GM12878 (cell line): ENCODE results near the gene KLHL5. TPM values are rescaled to one million over a fixed set of nuclear protein-coding genes. Genes with fewer than 3 reads are reported as not detected.

Experiments used
- ATAC-seq: fragments of 200-7000 bp; cut with Tn5 transposase; 3 replicates; pipeline ENCODE4 v1.9.1; 2020; ENCODE audit warnings: mild to moderate bottlenecking, moderate library complexity
- BruUV-seq: library from RNA; stranded (reverse); fragments of 400-500 nt; replicated peaks from 2 replicates; lab custom pipeline; 2021; lab: Mats Ljungman, UMichigan
- CTCF ChIA-PET: fragments of 300-600 bp; sonication (Branson Sonifier 250); formaldehyde crosslinking; extraction: SDS; loops from one replicate; lab custom pipeline; 2021; ENCODE audit warnings: inconsistent platforms; lab: Yijun Ruan, JAX
- POLR2A ChIA-PET: fragments of 350-600 bp; formaldehyde crosslinking; extraction: SDS; loops from one replicate; lab custom pipeline; 2021; ENCODE audit warnings: inconsistent platforms; lab: Charles Lee
- RAD21 ChIA-PET: fragments of 300-600 bp; sonication (Branson Sonifier 250); formaldehyde crosslinking; loops from one replicate; lab custom pipeline; 2023; ENCODE audit warnings: antibody characterized with exemption; ENCODE audit not compliant: unreplicated experiment; lab: Charles Lee
- SMC1A ChIA-PET: fragments of 300-600 bp; sonication (Branson Sonifier 250); formaldehyde crosslinking; loops from one replicate; lab custom pipeline; 2023; ENCODE audit not compliant: unreplicated experiment, uncharacterized antibody; lab: Charles Lee
- DNase-seq: peaks from one replicate; pipeline ENCODE4 v3.0.0-alpha.2; 2011; ENCODE audit warnings: low read depth, low spot score
- FAIRE-seq: peaks from 3 replicates; lab custom pipeline; 2011; peaks lifted over from hg19 to GRCh38; lab: Jason Lieb, UNC
- H2AFZ ChIP-seq: 2 replicates; pipeline ENCODE4 v1.6.0; 2011; ENCODE audit warnings: low read depth, low read length, control low read depth; ENCODE audit not compliant: control insufficient read depth
- H3K27ac ChIP-seq: 2 replicates; pipeline ENCODE4 v1.5.1; 2011; ENCODE audit warnings: control low read depth; ENCODE audit not compliant: control insufficient read depth, insufficient read depth
- H3K27me3 ChIP-seq, 2 experiments: replicated peaks in 1 of 2; 2 replicates each; pipeline versions ENCODE4 v1.6.0 to v1.6.1; 2011; ENCODE audit warnings: low read length in 1 of 2; ENCODE audit not compliant: control insufficient read depth in 2 of 2, insufficient read depth in 2 of 2
- H3K36me3 ChIP-seq, 2 experiments: 2 replicates each; pipeline ENCODE4 v1.5.1; 2011; ENCODE audit warnings: low read length in 1 of 2; ENCODE audit not compliant: control insufficient read depth in 2 of 2, insufficient read depth in 2 of 2
- H3K4me1 ChIP-seq: 2 replicates; pipeline ENCODE4 v1.6.1; 2011; ENCODE audit warnings: mild to moderate bottlenecking, low read length, moderate library complexity, mixed read lengths; ENCODE audit not compliant: control insufficient read depth, insufficient read depth
- H3K4me2 ChIP-seq: 2 replicates; pipeline ENCODE4 v1.6.0; 2011; ENCODE audit warnings: control low read depth; ENCODE audit not compliant: control insufficient read depth, insufficient read depth
- H3K4me3 ChIP-seq: fragments of 200-600 bp; sonication (generic); 2 replicates; pipeline ENCODE4 v1.5.1; 2016
- H3K79me2 ChIP-seq: 2 replicates; pipeline ENCODE4 v1.6.0; 2011; ENCODE audit warnings: low read length; ENCODE audit not compliant: control insufficient read depth, insufficient read depth
- H3K9ac ChIP-seq: 2 replicates; pipeline ENCODE4 v1.8.0; 2011; ENCODE audit warnings: low read length, control low read depth, mixed read lengths; ENCODE audit not compliant: control insufficient read depth, insufficient read depth
- H3K9me3 ChIP-seq: replicated peaks from 3 replicates; pipeline ENCODE4 v1.5.1; 2011; ENCODE audit warnings: mild to moderate bottlenecking, low read length; ENCODE audit not compliant: control insufficient read depth, insufficient read depth
- H4K20me1 ChIP-seq: 2 replicates; pipeline ENCODE4 v1.6.0; 2011; ENCODE audit not compliant: control insufficient read depth, insufficient read depth
- CEBPZ ChIP-seq: fragments of 150-350 bp; IDR thresholded peaks from 2 replicates; pipeline ENCODE4 v1.6.1; 2016; ENCODE audit warnings: low read depth, low read length
- FOXM1 ChIP-seq: IDR thresholded peaks from 2 replicates; pipeline ENCODE4 v1.6.1; 2012; ENCODE audit warnings: low read depth, mild to moderate bottlenecking, inconsistent platforms, low read length, moderate library complexity
- IRF4 ChIP-seq: IDR thresholded peaks from 2 replicates; pipeline ENCODE4 v1.6.1; 2011; ENCODE audit warnings: low read depth, low read length
- JUND ChIP-seq: IDR thresholded peaks from 2 replicates; pipeline ENCODE4 v1.6.1; 2012; ENCODE audit warnings: low read depth, mild to moderate bottlenecking, low read length, improper control_type of control experiment, moderate library complexity
- KDM1A ChIP-seq: fragments of 200-600 bp; sonication (generic); IDR thresholded peaks from 2 replicates; pipeline ENCODE4 v1.6.1; 2016; ENCODE audit warnings: borderline replicate concordance
- KLF5 ChIP-seq: fragments of 450-650 bp; IDR thresholded peaks from 2 replicates; pipeline ENCODE4 v1.6.1; 2014; ENCODE audit warnings: mild to moderate bottlenecking; ENCODE audit not compliant: partially characterized antibody
- MTA2 ChIP-seq: fragments of 450-650 bp; IDR thresholded peaks from 2 replicates; pipeline ENCODE4 v1.6.1; 2016; ENCODE audit warnings: low read depth, mild to moderate bottlenecking, moderate library complexity
- RUNX3 ChIP-seq: IDR thresholded peaks from 2 replicates; pipeline ENCODE4 v1.6.1; 2012; ENCODE audit warnings: low read length, inconsistent platforms
- SP1 ChIP-seq: IDR thresholded peaks from one replicate; pipeline ENCODE4 v1.6.1; 2011; ENCODE audit warnings: low read depth, low read length
- SUZ12 ChIP-seq: fragments of 200-600 bp; sonication (generic); IDR thresholded peaks from one replicate; pipeline ENCODE4 v1.6.1; 2018; ENCODE audit warnings: antibody characterized with exemption, mild to moderate bottlenecking; ENCODE audit not compliant: unreplicated experiment
- ZBTB33 ChIP-seq: fragments of 450-650 bp; IDR thresholded peaks from 2 replicates; pipeline ENCODE4 v1.6.1; 2017; ENCODE audit warnings: mild to moderate bottlenecking
- ZNF207 ChIP-seq: fragments of 450-650 bp; IDR thresholded peaks from 2 replicates; pipeline ENCODE4 v1.6.1; 2014; ENCODE audit warnings: antibody characterized with exemption, mild to moderate bottlenecking, borderline replicate concordance
- ZNF622 ChIP-seq: fragments of 450-650 bp; IDR thresholded peaks from 2 replicates; pipeline ENCODE4 v1.6.1; 2017; ENCODE audit warnings: mild to moderate bottlenecking, inconsistent platforms
- ZZZ3 ChIP-seq: IDR thresholded peaks from 2 replicates; pipeline ENCODE4 v1.6.1; 2011; ENCODE audit warnings: low read depth; ENCODE audit not compliant: control insufficient read depth, insufficient read length
- WGBS: methylation state at CpG from one replicate; pipeline ENCODE4 v1.1.6; 2016; ENCODE audit warnings: low lambda C conversion rate; ENCODE audit not compliant: insufficient replicate concordance, insufficient coverage; ENCODE audit errors: missing lambda C conversion rate; 5-methylcytosine and 5-hydroxymethylcytosine counted together
- in situ Hi-C: fragments of 300-500 bp; cut with MboI; formaldehyde crosslinking; loops from 9 replicates; pipeline ENCODE4 v1.14.3; 2018; ENCODE audit warnings: mixed read lengths
- intact Hi-C: fragments of 100-400 bp; cut with micrococcal nuclease; formaldehyde crosslinking; loops from one replicate; pipeline ENCODE4 v1.14.2; 2022; ENCODE audit not compliant: unreplicated experiment
- polyA plus RNA-seq, 11 experiments: library from polyadenylated mRNA; depleted of rRNA in 4 of 11; unstranded in 6 of 11; stranded (reverse) in 5 of 11; fragments of >200 nt; fragmentation: Nextera tagmentation in 4 of 11; fragmentation: Illumina TruSeq in 1 of 11; extraction: Ambion mirVana in 4 of 11; extraction: Trizol in 1 of 11; gene quantifications; 1 replicate in 1 of 11; 2 replicates in 10 of 11; pipeline versions ENCODE4 v1.2.1 to v1.2.3, GENCODE V29; 2011 to 2016; ENCODE audit warnings: inconsistent platforms in 2 of 11, missing spikeins in 2 of 11, low read depth in 1 of 11
- total RNA-seq, 4 experiments: library from RNA; depleted of rRNA in 3 of 4; stranded (reverse); fragments of >200 nt in 3 of 4; fragmentation: Illumina TruSeq in 1 of 4; extraction: Trizol in 1 of 4; gene quantifications; 2 replicates each; pipeline versions ENCODE4 v1.2.1 to v1.2.3, GENCODE V29; 2013 to 2021
- TF ChIP-seq, protein P1 (sequence below): IDR thresholded peaks from 2 replicates; pipeline ENCODE4 v1.6.1; 2012; ENCODE audit warnings: low read length, inconsistent platforms
- TF ChIP-seq, protein P2 (sequence below): fragments of 450-650 bp; IDR thresholded peaks from 2 replicates; pipeline ENCODE4 v1.6.1; 2018; ENCODE audit warnings: borderline replicate concordance, mild to moderate bottlenecking; ENCODE audit not compliant: partially characterized antibody

Gene KLHL5
- total and polyA plus RNA-seq, 10 of the 15 experiments (the other 5 are each of a cell fraction or from before 2014, with no cell fraction given) = 4.7 to 27.3 (median 12.6) TPM

DNA sequence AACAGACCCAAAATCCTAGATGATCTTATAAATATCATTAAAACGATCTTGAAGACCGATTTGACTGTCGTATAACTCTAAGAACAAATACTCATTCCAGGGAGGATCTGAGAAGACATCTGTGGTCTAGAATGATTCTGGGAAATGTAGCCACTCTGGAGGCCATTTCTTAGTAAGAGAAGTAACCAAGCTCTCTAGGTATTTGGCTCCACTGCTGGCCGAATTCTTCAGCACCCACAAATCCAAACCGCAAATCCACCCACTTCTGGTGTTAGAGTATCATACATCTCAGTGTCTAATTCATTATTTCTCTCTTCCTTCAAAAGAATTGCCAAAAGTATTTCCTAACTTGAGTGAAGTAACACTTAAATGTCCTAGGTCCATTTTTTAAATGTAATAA is 23.9 kb downstream of the KLHL5 start (continued):
- TF ChIP-seq CEBPZ (no peak), SP1 (no peak), SUZ12 (no peak), ZZZ3 (no peak)

- SMC1A ChIA-PET = no interaction called here
- no peaks in the 10 kb centered on the region for H3K4me1 ChIP-seq
- 100% methylated on average over 1 of the region's 1 CpG for WGBS
- DNase-seq (no peak), ATAC-seq (no peak), FAIRE-seq (no peak)
- H3K9me3 ChIP-seq = no peaks in the 10 kb centered on the region
- TF ChIP-seq, protein P1, sequence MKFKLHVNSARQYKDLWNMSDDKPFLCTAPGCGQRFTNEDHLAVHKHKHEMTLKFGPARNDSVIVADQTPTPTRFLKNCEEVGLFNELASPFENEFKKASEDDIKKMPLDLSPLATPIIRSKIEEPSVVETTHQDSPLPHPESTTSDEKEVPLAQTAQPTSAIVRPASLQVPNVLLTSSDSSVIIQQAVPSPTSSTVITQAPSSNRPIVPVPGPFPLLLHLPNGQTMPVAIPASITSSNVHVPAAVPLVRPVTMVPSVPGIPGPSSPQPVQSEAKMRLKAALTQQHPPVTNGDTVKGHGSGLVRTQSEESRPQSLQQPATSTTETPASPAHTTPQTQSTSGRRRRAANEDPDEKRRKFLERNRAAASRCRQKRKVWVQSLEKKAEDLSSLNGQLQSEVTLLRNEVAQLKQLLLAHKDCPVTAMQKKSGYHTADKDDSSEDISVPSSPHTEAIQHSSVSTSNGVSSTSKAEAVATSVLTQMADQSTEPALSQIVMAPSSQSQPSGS = no peak
- TF ChIP-seq RUNX3 = no peak
- no peak for TF ChIP-seq IRF4
- TF ChIP-seq MTA2 = no peak
- no peak for TF ChIP-seq KDM1A
- no peak for TF ChIP-seq JUND
- TF ChIP-seq KLF5 = no peak
- TF ChIP-seq, protein P2, sequence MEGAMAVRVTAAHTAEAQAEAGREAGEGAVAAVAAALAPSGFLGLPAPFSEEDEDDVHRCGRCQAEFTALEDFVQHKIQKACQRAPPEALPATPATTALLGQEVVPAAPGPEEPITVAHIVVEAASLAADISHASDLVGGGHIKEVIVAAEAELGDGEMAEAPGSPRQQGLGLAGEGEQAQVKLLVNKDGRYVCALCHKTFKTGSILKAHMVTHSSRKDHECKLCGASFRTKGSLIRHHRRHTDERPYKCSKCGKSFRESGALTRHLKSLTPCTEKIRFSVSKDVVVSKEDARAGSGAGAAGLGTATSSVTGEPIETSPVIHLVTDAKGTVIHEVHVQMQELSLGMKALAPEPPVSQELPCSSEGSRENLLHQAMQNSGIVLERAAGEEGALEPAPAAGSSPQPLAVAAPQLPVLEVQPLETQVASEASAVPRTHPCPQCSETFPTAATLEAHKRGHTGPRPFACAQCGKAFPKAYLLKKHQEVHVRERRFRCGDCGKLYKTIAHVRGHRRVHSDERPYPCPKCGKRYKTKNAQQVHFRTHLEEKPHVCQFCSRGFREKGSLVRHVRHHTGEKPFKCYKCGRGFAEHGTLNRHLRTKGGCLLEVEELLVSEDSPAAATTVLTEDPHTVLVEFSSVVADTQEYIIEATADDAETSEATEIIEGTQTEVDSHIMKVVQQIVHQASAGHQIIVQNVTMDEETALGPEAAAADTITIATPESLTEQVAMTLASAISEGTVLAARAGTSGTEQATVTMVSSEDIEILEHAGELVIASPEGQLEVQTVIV = no peak
- no peak for TF ChIP-seq ZBTB33
- TF ChIP-seq FOXM1 = no peak
- TF ChIP-seq ZNF207 = no peak
- TF ChIP-seq ZNF622 = no peak
- no peak overlapping the region for H3K9ac ChIP-seq
- no peaks in the 10 kb centered on the region for H3K27me3 ChIP-seq
- no peaks in the 10 kb centered on the region for H3K79me2 ChIP-seq
- no peak overlapping the region for H3K27ac ChIP-seq
- RAD21 ChIA-PET = no interaction called here
- no peaks in the 10 kb centered on the region for H4K20me1 ChIP-seq
- in situ Hi-C loops (no loop called here), intact Hi-C loops (no loop called here)
- POLR2A ChIA-PET = no interaction called here
- H3K36me3 ChIP-seq = no peaks in the 10 kb centered on the region
- H2AFZ ChIP-seq = no peak overlapping the region
- no peak overlapping the region for H3K4me2 ChIP-seq
- no TSS peak for BruUV-seq
- CTCF ChIA-PET = no interaction called here
- no peak overlapping the region for H3K4me3 ChIP-seq
Observed at GRCh38 chr4:39096847-39097246, 34.8 kb downstream of the KLHL5 start.
